C4-2B (cell line): ENCODE data around the gene ESYT1.

ENCODE experiments used
- H3K27ac ChIP-seq: fragments of 450-650 bp; 2 replicates; pipeline ENCODE4 v1.5.1; 2017
- ZFX ChIP-seq: fragments of 450-650 bp; IDR thresholded peaks from 2 replicates; pipeline ENCODE4 v1.6.1; 2017
- TF ChIP-seq, protein P1 (sequence below): fragments of 450-650 bp; conservative IDR thresholded peaks from 2 replicates; pipeline ENCODE4 v1.5.1; 2017; ENCODE audit warnings: mild to moderate bottlenecking

ESYT1 gene

GRCh38 chr12:56082382-56082781 lies 45.7 kb upstream of the ESYT1 start:
- peak overlapping the region; percentile 97 for H3K27ac ChIP-seq
- TF ChIP-seq, protein P1, sequence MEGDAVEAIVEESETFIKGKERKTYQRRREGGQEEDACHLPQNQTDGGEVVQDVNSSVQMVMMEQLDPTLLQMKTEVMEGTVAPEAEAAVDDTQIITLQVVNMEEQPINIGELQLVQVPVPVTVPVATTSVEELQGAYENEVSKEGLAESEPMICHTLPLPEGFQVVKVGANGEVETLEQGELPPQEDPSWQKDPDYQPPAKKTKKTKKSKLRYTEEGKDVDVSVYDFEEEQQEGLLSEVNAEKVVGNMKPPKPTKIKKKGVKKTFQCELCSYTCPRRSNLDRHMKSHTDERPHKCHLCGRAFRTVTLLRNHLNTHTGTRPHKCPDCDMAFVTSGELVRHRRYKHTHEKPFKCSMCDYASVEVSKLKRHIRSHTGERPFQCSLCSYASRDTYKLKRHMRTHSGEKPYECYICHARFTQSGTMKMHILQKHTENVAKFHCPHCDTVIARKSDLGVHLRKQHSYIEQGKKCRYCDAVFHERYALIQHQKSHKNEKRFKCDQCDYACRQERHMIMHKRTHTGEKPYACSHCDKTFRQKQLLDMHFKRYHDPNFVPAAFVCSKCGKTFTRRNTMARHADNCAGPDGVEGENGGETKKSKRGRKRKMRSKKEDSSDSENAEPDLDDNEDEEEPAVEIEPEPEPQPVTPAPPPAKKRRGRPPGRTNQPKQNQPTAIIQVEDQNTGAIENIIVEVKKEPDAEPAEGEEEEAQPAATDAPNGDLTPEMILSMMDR, result no peak
- no peak for TF ChIP-seq ZFX

- H3K27ac ChIP-seq, result no peak overlapping the region
- TF ChIP-seq, protein P1, result no peak
- no peak for TF ChIP-seq ZFX
Measured at GRCh38 chr12:56082967-56083366, 45.1 kb upstream of the ESYT1 start.

DNA sequence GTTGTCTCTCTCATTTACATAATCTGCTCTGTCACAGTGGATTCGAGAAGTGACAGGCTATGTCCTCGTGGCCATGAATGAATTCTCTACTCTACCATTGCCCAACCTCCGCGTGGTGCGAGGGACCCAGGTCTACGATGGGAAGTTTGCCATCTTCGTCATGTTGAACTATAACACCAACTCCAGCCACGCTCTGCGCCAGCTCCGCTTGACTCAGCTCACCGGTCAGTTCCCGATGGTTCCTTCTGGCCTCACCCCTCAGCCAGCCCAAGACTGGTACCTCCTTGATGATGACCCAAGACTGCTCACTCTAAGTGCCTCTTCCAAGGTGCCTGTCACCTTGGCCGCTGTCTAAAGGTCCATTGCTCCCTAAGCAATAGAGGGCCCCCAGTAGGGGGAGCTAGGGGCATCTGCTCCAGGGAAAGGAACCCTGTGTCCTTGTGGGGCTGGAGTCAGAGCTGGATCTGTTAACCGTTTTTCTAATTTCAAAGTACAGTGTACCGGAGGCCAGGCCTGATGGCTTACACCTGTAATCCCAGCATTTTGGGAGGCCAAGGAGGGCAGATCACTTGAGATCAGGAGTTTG lies 43.0 kb upstream of the ESYT1 start:
- no peak for TF ChIP-seq ZFX
- TF ChIP-seq, protein P1, result peak; percentile 47
- peak overlapping the region; percentile 87 for H3K27ac ChIP-seq

DNA sequence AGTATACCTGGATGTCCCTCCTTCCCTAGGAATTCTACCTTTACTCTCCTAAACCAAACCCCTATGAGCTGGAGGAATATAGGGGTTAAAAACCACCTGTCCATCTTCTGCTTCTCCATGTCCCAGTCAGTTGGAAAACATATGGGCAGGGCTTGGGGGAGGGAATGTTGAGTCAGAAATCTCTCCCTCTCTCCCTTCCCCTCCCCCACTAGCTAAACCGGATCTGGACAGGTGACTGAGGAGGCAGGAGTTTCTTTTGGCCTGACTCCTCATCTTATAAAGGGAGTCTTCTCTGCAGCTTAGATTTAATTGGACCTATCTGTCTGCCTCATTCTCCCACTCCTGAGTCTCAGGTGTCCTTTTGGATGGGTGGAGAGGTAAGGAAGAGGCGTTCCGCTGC lies 42.0 kb upstream of the ESYT1 start:
- H3K27ac ChIP-seq, result peak overlapping the region; percentile 87
- TF ChIP-seq, protein P1, result no peak
- no peak for TF ChIP-seq ZFX

DNA sequence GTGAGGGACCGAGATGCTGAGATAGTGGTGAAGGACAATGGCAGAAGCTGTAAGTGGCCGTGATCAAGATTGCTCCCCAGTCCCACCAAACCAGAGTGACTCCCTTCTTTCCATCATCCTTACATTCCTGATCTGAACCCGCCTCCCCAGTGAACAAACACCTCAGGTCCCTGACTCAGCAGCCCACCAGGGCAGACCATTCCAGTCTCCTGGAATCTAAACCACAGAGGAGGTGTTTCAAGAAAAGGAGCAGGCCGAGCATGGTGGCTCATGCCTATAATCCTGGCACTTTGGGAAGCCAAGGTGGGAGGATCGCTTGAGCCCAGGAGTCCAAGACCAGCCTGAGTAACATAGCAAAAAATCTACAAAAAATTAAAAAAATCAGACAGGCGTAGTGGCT lies 41.5 kb upstream of the ESYT1 start:
- H3K27ac ChIP-seq, result peak overlapping the region; percentile 87
- TF ChIP-seq ZFX, result no peak
- TF ChIP-seq, protein P1, result no peak

DNA sequence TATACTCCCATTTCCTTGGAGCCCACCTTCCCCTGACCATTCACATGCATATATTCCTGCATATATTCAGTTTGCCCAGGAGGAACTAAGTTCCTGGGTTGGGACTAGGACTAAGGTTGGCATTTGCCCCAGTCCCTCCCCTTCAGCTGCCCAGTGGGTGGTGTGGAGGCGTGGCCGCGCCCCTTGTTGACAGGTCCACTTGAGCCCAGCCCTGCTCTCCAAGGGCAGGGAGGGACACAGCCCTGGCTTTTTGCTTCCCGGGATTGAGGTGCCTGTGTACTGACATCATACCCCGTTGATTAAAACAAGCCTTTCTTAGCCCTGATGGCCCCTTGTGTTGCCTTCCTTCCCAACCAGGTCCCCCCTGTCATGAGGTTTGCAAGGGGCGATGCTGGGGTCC lies 40.8 kb upstream of the ESYT1 start:
- TF ChIP-seq ZFX, result no peak
- TF ChIP-seq, protein P1, result no peak
- H3K27ac ChIP-seq, result peak overlapping the region; percentile 87

DNA sequence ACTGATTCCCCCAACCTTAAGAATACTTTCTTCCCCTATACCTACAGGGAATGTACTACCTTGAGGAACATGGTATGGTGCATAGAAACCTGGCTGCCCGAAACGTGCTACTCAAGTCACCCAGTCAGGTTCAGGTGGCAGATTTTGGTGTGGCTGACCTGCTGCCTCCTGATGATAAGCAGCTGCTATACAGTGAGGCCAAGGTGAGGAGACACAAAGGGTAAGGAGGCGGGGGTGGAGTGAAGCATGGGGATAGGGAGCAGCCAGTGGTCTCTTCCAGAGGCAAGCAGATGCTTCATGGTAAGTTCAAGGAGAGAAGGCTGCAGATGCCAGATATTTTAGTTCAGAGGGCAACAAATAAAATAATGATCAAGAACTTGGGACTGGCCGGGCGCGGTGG lies 30.3 kb upstream of the ESYT1 start:
- TF ChIP-seq, protein P1, result no peak
- TF ChIP-seq ZFX, result no peak
- H3K27ac ChIP-seq, result no peak overlapping the region
